ENCODE data around the gene CWC25.

The CWC25 gene

GRCh38 chr17:38783227-38783626 lies 41.9 kb downstream of the CWC25 start:
- DNase-seq: no peak

DNA sequence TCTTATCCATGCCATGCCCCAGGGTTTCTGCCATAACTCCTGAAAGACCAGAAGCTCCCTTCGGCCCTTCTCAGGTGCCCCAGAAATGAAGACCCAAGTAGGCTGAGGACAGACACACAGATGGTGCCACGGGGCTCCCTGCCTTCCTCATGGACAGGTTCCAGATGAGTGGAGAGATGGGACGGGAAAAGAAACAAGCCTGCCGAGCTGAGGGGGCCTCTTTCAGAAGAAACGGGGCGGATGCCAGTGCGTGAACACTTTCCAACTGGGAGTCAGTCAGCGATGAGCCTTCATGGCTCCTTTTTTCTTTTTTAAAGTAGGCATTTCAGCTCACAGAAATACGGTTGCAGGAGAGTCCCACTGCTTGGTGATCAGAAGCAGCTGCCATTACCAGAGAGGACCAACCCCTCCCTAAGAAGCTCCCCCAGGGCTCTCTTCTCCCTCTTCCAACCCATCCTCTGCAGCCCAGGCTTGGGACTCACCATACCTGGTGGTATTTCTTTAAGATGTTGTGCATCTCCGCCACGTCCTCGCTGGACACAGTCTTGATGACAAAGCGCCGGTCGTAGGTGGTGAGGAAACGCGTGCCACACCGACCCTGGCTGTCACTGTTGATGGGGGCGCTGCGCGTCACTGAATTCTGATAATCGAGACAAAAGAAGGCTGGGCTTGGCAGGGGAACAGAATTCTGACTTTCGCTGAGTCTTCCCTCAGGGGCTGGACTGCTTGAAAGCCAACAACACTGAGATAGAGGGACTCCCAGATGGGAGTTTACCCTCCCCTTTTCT lies 45.0 kb downstream of the CWC25 start:
- DNase-seq: no peak

GRCh38 chr17:38777641-38778250 lies 47.4 kb downstream of the CWC25 start:
- DNase-seq: no peak

- no peak for DNase-seq
These were observed 51.9 kb downstream of the CWC25 start for GRCh38 chr17:38773258-38773657.

- DNase-seq: no peak
These were observed 56.7 kb downstream of the CWC25 start for GRCh38 chr17:38768417-38768816.

DNA sequence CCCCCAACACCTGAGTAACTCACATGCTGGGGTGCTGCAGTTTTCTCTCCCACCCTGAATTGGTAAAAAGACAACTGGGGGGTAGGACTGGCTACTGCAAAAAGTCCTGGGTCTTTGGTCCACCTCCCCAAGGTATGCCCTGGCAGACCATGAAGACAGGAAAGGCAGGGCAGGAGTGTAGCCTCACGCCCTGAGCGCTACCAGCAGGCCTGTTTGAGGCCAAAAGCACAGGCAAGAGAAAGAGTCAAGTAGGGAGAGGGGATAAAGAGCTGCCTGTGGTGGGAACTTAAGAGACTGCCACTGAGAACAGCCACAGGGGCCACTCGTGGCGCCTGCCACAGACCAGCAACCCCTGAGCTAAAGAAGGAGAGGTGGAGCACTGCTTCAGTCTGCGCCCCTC lies 58.8 kb downstream of the CWC25 start:
- DNase-seq: no peak

DNA sequence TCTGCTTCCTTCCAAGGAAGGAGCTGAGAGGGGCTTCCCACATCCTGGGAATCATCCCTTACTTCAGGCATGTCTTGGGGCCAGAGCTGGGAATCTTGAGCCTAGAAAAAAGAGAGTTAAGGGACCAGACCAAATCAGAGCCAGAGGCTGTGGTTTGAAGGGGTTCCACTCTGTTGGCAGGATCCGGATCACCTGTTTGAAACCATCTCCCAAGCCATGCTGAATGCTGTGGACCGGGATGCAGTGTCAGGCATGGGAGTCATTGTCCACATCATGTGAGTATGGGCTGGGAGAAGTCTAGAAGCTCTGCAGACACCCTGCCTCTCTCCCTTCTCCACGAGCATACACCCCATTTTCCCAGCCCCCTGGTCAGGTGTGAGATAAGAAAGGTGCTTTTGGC lies 62.9 kb downstream of the CWC25 start:
- no peak for DNase-seq

- DNase-seq: no peak
These were observed 63.5 kb downstream of the CWC25 start for GRCh38 chr17:38761612-38762011.

DNA sequence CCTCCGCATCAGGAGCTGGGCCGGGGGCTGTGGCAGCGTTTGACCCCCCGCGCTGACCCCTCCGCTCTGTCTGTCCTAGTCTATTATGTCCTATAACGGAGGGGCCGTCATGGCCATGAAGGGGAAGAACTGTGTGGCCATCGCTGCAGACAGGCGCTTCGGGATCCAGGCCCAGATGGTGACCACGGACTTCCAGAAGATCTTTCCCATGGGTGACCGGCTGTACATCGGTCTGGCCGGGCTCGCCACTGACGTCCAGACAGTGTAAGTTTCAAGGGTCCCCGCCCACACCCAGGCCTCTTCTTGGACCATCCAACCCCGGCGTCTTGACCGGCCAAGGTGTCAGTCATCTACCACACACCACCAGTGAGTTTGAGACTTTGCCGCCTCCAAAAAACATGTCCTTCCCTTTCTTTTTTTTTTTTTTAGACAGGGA lies 72.0 kb downstream of the CWC25 start:
- DNase-seq: no peak

DNA sequence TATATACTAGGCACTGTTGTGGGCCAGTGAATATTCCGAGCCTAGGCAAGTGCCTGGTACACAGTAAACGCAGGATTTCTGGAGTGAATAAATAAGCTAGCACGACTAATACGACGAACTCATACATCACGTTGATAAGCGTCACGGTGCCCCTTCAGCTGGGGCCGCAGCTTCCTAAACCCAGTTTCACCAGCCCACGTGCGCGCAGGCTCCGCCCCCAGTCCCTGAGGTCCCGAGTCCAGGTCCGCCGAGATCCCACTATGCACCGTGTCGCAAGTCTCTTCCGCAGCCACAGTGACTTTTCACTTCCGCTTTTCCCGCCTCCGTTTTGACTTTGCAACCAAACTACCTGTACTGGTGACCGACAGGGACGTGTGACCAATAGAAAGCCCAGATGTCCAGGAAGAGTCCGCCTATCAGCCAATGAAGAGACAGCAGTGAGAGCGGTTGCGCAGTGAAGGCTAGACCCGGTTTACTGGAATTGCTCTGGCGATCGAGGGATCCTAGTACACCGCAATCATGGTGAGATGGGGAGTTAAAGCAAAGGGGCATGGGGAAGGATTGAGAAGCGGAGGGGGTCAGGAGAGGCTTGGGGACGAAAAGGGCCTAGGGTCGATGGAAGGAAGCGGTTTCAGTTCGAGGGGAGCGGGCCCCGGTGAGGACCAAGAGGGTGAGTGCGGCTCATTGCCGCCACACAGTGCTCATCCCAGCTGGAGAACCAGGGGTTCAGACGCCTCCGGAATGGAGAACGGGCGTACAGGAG lies 72.6 kb downstream of the CWC25 start, which contains the start of gene PSMB3:
Gene PSMB3 (plus strand): TSS at position 434 of the 763 bp plus-strand sequence. CDS start 86 bp downstream, at position 520.
- peak; percentile 99 for DNase-seq

DNA sequence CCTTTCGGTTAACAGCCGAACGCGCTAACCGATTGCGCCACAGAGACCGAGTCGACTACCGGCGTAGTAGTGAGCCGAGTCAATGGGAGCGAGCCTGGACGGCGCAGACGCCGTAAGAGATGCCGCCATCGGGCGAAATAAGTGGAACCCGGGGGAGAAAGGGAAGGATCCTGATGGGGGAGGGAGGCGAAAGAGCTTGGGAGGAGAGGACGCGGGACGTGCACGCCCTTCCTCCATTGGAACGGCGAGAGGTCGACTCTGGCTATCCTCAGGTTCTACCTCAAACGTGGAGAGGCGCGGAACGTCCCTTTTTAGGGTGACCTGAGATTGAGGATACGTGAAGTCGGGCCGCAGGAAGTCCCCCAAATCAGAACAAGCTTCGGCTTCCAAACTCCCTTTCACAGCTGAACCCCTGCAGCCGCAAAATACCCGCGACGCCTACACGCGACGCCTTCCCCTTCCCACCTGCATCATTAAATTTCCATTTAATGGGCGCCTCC lies 73.3 kb downstream of the CWC25 start:
- peak; percentile 83 for DNase-seq

DNA sequence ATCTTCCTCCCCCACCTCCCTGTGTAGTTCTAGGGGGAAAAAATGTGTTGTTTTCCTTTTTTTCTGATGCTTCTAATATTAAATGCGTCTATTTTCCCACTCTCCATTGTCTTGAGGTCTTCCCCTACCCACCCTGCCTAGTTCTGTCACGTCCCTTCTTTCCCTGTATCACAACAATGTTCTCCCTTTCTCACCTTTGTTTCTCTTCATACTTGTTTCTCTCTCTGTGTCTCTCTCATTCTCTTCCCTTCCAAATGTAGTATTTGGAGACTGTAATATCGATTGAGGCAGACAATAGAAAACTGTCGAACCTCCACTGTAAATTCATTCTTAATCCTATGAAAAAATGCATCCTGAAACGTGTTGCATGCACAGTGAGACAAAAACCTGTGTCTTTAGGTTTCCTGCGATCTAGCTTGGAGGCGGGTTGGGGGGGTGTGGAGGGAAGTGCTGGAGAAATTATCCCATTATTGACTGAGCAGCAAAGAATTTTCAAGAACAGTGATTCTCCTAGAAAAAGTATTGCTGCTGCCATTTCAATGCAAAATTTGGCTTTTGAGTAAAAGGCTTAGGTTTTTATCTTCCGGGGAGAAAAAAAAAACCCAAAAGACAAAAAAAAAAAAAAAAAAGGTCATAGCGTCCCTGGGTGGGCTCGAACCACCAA lies 73.8 kb downstream of the CWC25 start:
- peak; percentile 39 for DNase-seq

Measured in COR-L47 (cell line).